Stimulated activated CD4-positive, alpha-beta T cell treated with anti-CD3 and anti-CD28 coated beads, Interleukin-4, amount 100 ng/mL, for 24 hours (primary cell): ENCODE measurements around the gene PPP1R27.
A peak's percentile ranks its signal among the peaks of the same experiment; 100 is the strongest.

Experiments
- DNase-seq: peaks from one replicate; pipeline ENCODE4 v3.0.0-alpha.2; 2020

PPP1R27 gene

GRCh38 chr17:81860756-81861568 is 26.1 kb upstream of the PPP1R27 start:
- peak; percentile 99 for DNase-seq

- DNase-seq, result no peak
These were observed 25.3 kb upstream of the PPP1R27 start, which contains the start of gene P4HB for GRCh38 chr17:81859906-81860755. Gene P4HB, minus strand, starts transcription at chr17:81860535. Its CDS starts 64 bp downstream, at chr17:81860471.

GRCh38 chr17:81858967-81859905 is 24.4 kb upstream of the PPP1R27 start:
- DNase-seq, result no peak

- DNase-seq, result no peak
These were observed 23.5 kb upstream of the PPP1R27 start for GRCh38 chr17:81858170-81858966.

GRCh38 chr17:81854974-81855774 is 20.3 kb upstream of the PPP1R27 start:
- no peak for DNase-seq

- no peak for DNase-seq
These were observed 17.4 kb upstream of the PPP1R27 start for GRCh38 chr17:81852237-81852636.

GRCh38 chr17:81851423-81851822 is 16.6 kb upstream of the PPP1R27 start:
- DNase-seq, result no peak

GRCh38 chr17:81849457-81849856 is 14.6 kb upstream of the PPP1R27 start:
- no peak for DNase-seq

GRCh38 chr17:81846743-81847689 is 12.2 kb upstream of the PPP1R27 start:
- no peak for DNase-seq

GRCh38 chr17:81845881-81846742 is 11.3 kb upstream of the PPP1R27 start:
- DNase-seq, result no peak

GRCh38 chr17:81845361-81845760 is 10.5 kb upstream of the PPP1R27 start:
- no peak for DNase-seq

- no peak for DNase-seq
These were observed 10.0 kb upstream of the PPP1R27 start for GRCh38 chr17:81844887-81845286.

- no peak for DNase-seq
These were observed 9.5 kb upstream of the PPP1R27 start for GRCh38 chr17:81844327-81844851.

- no peak for DNase-seq
These were observed 9.0 kb upstream of the PPP1R27 start for GRCh38 chr17:81843713-81844326.

- no peak for DNase-seq
These were observed 8.1 kb upstream of the PPP1R27 start for GRCh38 chr17:81842725-81843504.

GRCh38 chr17:81842378-81842724 is 7.5 kb upstream of the PPP1R27 start:
- no peak for DNase-seq

GRCh38 chr17:81841866-81842265 is 7.0 kb upstream of the PPP1R27 start:
- no peak for DNase-seq
